ENCODE measurements around the gene TENM4. TPM values are rescaled to one million over a fixed set of nuclear protein-coding genes. Genes with fewer than 3 reads are reported as not detected.

The TENM4 gene
- total RNA-seq, 4 donors from 2014 or later: 31.4 to 44.5 (median 38.0) TPM

- H3K4me3 ChIP-seq: no peak overlapping the region
- H3K36me3 ChIP-seq: no peaks in the 10 kb centered on the region
- no peaks in the 10 kb centered on the region for H3K27me3 ChIP-seq
- WGBS: 32% methylated on average over 5 of the region's 7 CpGs
- H3K9me3 ChIP-seq: no peaks in the 10 kb centered on the region
- no peaks in the 10 kb centered on the region for H3K4me1 ChIP-seq
- H3K27ac ChIP-seq: no peak overlapping the region
- TF ChIP-seq CTCF (IDR thresholded peaks at IDR 0.05) (no peak), POLR2AphosphoS5 (IDR thresholded peaks at IDR 0.05) (no peak), POLR2A (IDR thresholded peaks at IDR 0.05) (no peak), EP300 (IDR thresholded peaks at IDR 0.05) (no peak)
- peak in 1 of 2 donors; percentile 32 for DNase-seq (ENCODE audit: low spot score in 2 of 2)
These were observed 361.8 kb downstream of the TENM4 start for GRCh38 chr11:79078999-79079398.

GRCh38 chr11:79078456-79078855, 362.4 kb downstream of the TENM4 start:
- H3K27me3 ChIP-seq: no peaks in the 10 kb centered on the region
- H3K4me1 ChIP-seq: no peaks in the 10 kb centered on the region
- WGBS: 73% methylated on average over 2 of the region's 2 CpGs
- H3K4me3 ChIP-seq: no peak overlapping the region
- TF ChIP-seq EP300 (IDR thresholded peaks at IDR 0.05): no peak
- TF ChIP-seq CTCF (IDR thresholded peaks at IDR 0.05): no peak
- no peaks in the 10 kb centered on the region for H3K9me3 ChIP-seq
- no peaks in the 10 kb centered on the region for H3K36me3 ChIP-seq
- DNase-seq (ENCODE audit: low spot score in 2 of 2): peak in 1 of 2 donors; percentile 2
- no peak overlapping the region for H3K27ac ChIP-seq

- Histone ChIP-seq H3K9me3 (no peaks in the 10 kb centered on the region), H3K36me3 (no peaks in the 10 kb centered on the region), H3K4me1 (no peaks in the 10 kb centered on the region), H3K27me3 (no peaks in the 10 kb centered on the region), H3K27ac (no peak overlapping the region), H3K4me3 (no peak overlapping the region)
- 77% methylated on average over 9 of the region's 9 CpGs for WGBS
- DNase-seq (ENCODE audit: low spot score in 2 of 2): peak in 1 of 2 donors; percentile 40
- TF ChIP-seq POLR2AphosphoS5 (IDR thresholded peaks at IDR 0.05): no peak
- TF ChIP-seq CTCF (IDR thresholded peaks at IDR 0.05): no peak
- no peak for TF ChIP-seq POLR2A (IDR thresholded peaks at IDR 0.05)
- no peak for TF ChIP-seq EP300 (IDR thresholded peaks at IDR 0.05)
These were observed 363.0 kb downstream of the TENM4 start for GRCh38 chr11:79077702-79078330.

GRCh38 chr11:79076526-79077115, 364.2 kb downstream of the TENM4 start:
- no peaks in the 10 kb centered on the region for H3K4me1 ChIP-seq
- DNase-seq (ENCODE audit: low spot score in 2 of 2): no peak
- no peaks in the 10 kb centered on the region for H3K27me3 ChIP-seq
- H3K9me3 ChIP-seq: no peaks in the 10 kb centered on the region
- 76% methylated on average over 4 of the region's 4 CpGs for WGBS
- H3K36me3 ChIP-seq: no peaks in the 10 kb centered on the region
- H3K27ac ChIP-seq: no peak overlapping the region
- H3K4me3 ChIP-seq: no peak overlapping the region
- TF ChIP-seq CTCF (IDR thresholded peaks at IDR 0.05) (peak; percentile 32 to 43), POLR2A (IDR thresholded peaks at IDR 0.05) (no peak), EP300 (IDR thresholded peaks at IDR 0.05) (no peak), POLR2AphosphoS5 (IDR thresholded peaks at IDR 0.05) (no peak)

GRCh38 chr11:79074547-79074946, 366.3 kb downstream of the TENM4 start:
- WGBS: 92% methylated on average over 4 of the region's 4 CpGs
- H3K27me3 ChIP-seq: no peaks in the 10 kb centered on the region
- H3K4me1 ChIP-seq: no peaks in the 10 kb centered on the region

More at GRCh38 chr11:79074547-79074946, 366.3 kb downstream of the TENM4 start:
- H3K27ac ChIP-seq: no peak overlapping the region
- no peaks in the 10 kb centered on the region for H3K9me3 ChIP-seq
- H3K4me3 ChIP-seq: no peak overlapping the region
- no peak for DNase-seq (ENCODE audit: low spot score in 2 of 2)
- no peaks in the 10 kb centered on the region for H3K36me3 ChIP-seq
- TF ChIP-seq EP300 (IDR thresholded peaks at IDR 0.05) (no peak), POLR2A (IDR thresholded peaks at IDR 0.05) (no peak), CTCF (IDR thresholded peaks at IDR 0.05) (no peak), POLR2AphosphoS5 (IDR thresholded peaks at IDR 0.05) (no peak)
